Epithelial cell of proximal tubule (primary cell): ENCODE data around the gene TYRO3. TPM values are rescaled to one million over a fixed set of nuclear protein-coding genes. Genes with fewer than 3 reads are reported as not detected.

Source experiments
- DNase-seq: peaks from one replicate; pipeline ENCODE4 v3.0.0-alpha.2; 2011; ENCODE audit warnings: low read depth
- H3K4me3 ChIP-seq: 2 replicates; pipeline ENCODE4 v1.5.1; 2011; ENCODE audit warnings: low read depth, mild to moderate bottlenecking, low read length
- total RNA-seq: library from RNA; depleted of rRNA; stranded (reverse); fragments of >200 nt; gene quantifications from 2 replicates; pipeline ENCODE4 v1.2.3, GENCODE V29; 2015
- TF ChIP-seq, protein P1 (sequence below): conservative IDR thresholded peaks from 2 replicates; pipeline ENCODE4 v1.5.1; 2012; ENCODE audit warnings: low read depth, mild to moderate bottlenecking, low read length

TYRO3 gene
- total RNA-seq, 1 donor from 2014 or later = 2.8 TPM

DNA sequence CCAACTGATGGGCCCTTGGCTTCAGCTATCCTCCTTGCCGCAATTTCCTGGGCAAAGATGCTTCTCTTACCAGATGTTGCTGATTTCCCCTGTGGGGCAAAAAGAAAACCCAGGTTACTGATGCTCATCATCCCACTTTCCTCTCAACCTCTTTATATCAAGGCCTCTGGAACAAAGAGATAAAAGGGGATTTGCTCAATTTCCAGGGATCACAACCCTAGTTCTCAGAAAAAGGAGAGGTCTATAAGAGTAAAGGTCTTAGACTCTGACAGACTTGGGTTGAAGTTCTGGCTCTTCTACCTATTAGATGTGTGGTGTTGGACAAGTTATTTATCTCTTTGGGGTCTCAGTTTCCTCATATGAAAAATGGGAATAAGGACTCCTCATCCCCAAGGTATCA lies 23.5 kb upstream of the TYRO3 start:
- no peak for DNase-seq
- H3K4me3 ChIP-seq = no peak overlapping the region
- TF ChIP-seq, protein P1, sequence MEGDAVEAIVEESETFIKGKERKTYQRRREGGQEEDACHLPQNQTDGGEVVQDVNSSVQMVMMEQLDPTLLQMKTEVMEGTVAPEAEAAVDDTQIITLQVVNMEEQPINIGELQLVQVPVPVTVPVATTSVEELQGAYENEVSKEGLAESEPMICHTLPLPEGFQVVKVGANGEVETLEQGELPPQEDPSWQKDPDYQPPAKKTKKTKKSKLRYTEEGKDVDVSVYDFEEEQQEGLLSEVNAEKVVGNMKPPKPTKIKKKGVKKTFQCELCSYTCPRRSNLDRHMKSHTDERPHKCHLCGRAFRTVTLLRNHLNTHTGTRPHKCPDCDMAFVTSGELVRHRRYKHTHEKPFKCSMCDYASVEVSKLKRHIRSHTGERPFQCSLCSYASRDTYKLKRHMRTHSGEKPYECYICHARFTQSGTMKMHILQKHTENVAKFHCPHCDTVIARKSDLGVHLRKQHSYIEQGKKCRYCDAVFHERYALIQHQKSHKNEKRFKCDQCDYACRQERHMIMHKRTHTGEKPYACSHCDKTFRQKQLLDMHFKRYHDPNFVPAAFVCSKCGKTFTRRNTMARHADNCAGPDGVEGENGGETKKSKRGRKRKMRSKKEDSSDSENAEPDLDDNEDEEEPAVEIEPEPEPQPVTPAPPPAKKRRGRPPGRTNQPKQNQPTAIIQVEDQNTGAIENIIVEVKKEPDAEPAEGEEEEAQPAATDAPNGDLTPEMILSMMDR = no peak

GRCh38 chr15:41536866-41537265 lies 22.1 kb upstream of the TYRO3 start:
- TF ChIP-seq, protein P1 = no peak
- no peak for DNase-seq
- H3K4me3 ChIP-seq = no peak overlapping the region

- H3K4me3 ChIP-seq = peak overlapping the region; percentile 97
- DNase-seq = no peak
- TF ChIP-seq, protein P1 = no peak
These were observed 15.5 kb upstream of the TYRO3 start for GRCh38 chr15:41543521-41543870.

DNA sequence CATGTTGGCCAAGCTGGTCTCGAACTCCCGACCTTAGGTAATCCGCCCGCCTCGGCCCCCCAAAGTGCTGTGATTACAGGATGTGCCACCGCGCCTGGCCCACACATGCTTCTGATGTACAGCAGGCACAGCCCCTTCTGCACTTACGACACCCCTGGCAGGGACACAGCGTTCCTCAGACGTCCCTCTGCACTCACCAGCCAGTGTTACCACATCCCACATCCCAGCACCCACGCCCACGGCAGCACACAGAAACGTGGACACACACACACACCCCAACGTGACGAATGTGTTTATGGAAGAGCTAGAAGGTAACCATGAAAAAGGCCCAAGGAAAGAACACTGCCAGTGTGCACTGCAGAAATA lies 14.4 kb upstream of the TYRO3 start:
- peak overlapping the region; percentile 97 for H3K4me3 ChIP-seq
- no peak for DNase-seq
- TF ChIP-seq, protein P1 = no peak

GRCh38 chr15:41545218-41545617 lies 13.8 kb upstream of the TYRO3 start:
- DNase-seq = no peak
- H3K4me3 ChIP-seq = no peak overlapping the region
- TF ChIP-seq, protein P1 = no peak

DNA sequence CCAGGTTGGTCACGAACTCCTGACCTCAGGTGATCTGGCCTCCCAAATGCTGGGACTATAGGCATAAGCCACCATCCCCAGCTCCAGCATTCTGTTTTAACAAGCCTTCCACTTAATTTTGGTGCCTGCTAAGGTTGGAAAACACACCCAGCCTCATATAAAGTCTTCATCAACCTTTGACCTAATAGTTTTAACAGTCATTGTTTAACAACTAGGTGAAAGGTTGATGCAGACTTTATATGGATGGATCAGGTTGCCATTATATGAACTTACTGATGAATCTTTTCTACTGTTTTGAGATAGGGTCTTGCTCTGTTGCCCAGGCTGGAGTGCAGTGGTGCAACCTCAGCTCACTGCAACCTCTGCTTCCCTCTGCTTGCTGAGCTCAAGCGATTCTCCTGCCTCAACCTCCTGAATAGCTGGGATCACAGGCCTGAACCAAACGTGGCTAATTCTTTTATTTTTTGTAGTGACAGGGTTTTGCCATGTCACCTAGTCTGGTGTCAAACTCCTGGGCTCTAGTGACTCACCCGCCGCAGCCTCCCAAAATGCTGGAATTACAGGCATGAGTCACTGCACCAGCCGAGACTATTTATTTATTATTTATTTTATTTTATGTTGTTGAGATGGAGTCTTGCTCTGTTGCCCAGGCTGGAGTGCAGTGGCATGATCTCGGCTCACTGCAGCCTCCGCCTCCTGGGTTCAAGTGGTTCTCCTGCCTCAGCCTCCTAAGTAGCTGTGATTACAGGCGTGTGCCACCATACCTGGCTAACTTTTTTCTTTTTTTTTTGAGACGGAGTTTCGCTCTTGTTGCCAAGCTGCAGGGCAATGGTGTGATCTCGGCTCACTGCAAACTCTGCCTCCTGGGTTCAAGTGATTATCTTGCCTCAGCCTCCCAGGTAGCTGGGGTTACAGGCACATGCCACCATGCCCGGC lies 11.9 kb upstream of the TYRO3 start:
- no peak overlapping the region for H3K4me3 ChIP-seq
- TF ChIP-seq, protein P1 = no peak
- DNase-seq = no peak

- TF ChIP-seq, protein P1 = no peak
- DNase-seq = no peak
- H3K4me3 ChIP-seq = no peak overlapping the region
These were observed 8.8 kb upstream of the TYRO3 start for GRCh38 chr15:41550066-41550775.
